Gastroesophageal sphincter (tissue), 4 donors: ENCODE measurements around the gene BTRC. TPM values are rescaled to one million over a fixed set of nuclear protein-coding genes. Genes with fewer than 3 reads are reported as not detected.

Source experiments
- ATAC-seq: fragments of 150-250 bp; one replicate; pipeline ENCODE4 v1.9.1; 2016; ENCODE audit warnings: mild to moderate bottlenecking, moderate library complexity
- H3K27ac ChIP-seq, 4 donors: fragments of 200-600 bp; sonication (generic) in 3 of 4; 1 replicate in 3 of 4; 2 replicates in 1 of 4; pipeline ENCODE4 v1.5.1; 2016 to 2019
- H3K27me3 ChIP-seq: fragments of 200-600 bp; sonication (generic); one replicate; pipeline ENCODE4 v1.5.1; 2019
- H3K36me3 ChIP-seq, 2 donors: fragments of 200-600 bp; sonication (generic); one replicate each; pipeline ENCODE4 v1.5.1; 2019; ENCODE audit warnings: control low read depth in 1 of 2
- H3K4me1 ChIP-seq, 3 donors: fragments of 200-600 bp; sonication (generic); 1 replicate in 2 of 3; 2 replicates in 1 of 3; pipeline ENCODE4 v1.5.1; 2016 to 2019; ENCODE audit warnings: control low read depth in 2 of 3
- H3K4me3 ChIP-seq, 2 donors: fragments of 200-600 bp; sonication (generic); one replicate each; pipeline ENCODE4 v1.5.1; 2019; ENCODE audit warnings: mild to moderate bottlenecking in 1 of 2, moderate library complexity in 1 of 2
- H3K9me3 ChIP-seq, 3 donors: fragments of 200-600 bp; sonication (generic); one replicate each; pipeline ENCODE4 v1.5.1; 2017 to 2019; ENCODE audit warnings: control low read depth in 2 of 3
- CTCF ChIP-seq, 4 experiments: fragments of 200-600 bp in 2 of 4; fragments of 450-650 bp in 2 of 4; sonication (generic) in 1 of 4; IDR thresholded peaks; one replicate each; pipeline ENCODE4 v1.5.1; 2017 to 2019; ENCODE audit warnings: antibody characterized with exemption in 4 of 4, mild to moderate bottlenecking in 2 of 4, moderate library complexity in 2 of 4
- EP300 ChIP-seq: sonication (generic); formaldehyde crosslinking; IDR thresholded peaks from one replicate; pipeline ENCODE4 v1.6.1; 2017; ENCODE audit warnings: antibody characterized with exemption, mild to moderate bottlenecking
- POLR2A ChIP-seq, 2 donors: fragments of 450-650 bp; IDR thresholded peaks; one replicate each; pipeline ENCODE4 v1.6.1; 2017; ENCODE audit warnings: antibody characterized with exemption in 2 of 2, mild to moderate bottlenecking in 2 of 2, moderate library complexity in 1 of 2
- POLR2AphosphoS5 ChIP-seq: sonication (generic); formaldehyde crosslinking; IDR thresholded peaks from one replicate; pipeline ENCODE4 v1.6.1; 2017; ENCODE audit warnings: antibody characterized with exemption
- WGBS, 2 donors: methylation state at CpG; one replicate each; pipeline ENCODE4 v1.1.5; 2018; ENCODE audit warnings: low coverage in 1 of 2; 5-methylcytosine and 5-hydroxymethylcytosine counted together
- total RNA-seq, 4 donors: library from RNA; depleted of rRNA; stranded (reverse); fragments of >200 nt; gene quantifications; one replicate each; pipeline ENCODE4 v1.1.0, GENCODE V29; 2016

The BTRC gene
- total RNA-seq, 4 donors from 2014 or later, result 9.0 to 15.6 (median 14.1) TPM

DNA sequence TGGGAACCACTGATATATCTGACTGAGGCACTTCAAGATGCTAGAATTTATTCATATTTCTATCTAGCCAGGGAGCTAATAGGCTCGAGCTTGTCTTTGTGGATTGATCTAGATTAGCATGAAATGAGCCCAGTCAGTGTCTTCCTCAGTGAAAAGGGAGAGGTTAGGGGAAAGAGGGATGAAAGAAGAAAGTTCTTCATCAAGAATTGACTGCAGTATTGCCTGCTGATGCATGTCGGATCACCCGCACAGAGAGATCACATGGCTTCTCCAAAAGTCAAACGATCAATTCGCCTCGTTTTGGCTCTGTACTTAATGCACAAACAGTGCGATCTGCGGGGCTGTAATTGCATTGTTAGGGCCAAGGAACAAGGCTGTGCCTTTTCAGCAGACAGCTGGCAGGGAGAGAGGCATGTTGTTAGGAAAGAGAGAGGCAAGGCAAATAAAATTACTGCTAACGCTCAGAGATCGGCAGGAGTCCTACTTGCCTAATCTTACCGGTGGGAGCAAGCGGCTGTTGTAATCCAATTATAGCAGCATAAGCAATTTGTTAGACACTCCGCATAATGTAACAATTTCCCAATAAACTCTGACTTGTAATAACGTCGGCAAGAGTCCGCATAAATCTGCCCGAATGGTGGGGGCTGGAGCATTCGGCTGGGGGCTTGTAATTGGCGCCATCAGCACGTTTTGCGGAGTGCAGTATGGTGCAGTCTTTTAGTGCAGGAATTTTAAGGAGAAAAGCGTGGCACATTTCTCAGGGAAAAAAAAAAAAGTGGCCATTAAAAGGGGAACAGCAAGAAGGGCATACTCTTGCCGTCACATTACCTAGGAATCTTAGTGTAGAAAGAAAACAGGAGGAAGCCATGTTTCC, 132.0 kb downstream of the BTRC start:
- peak; percentile 38 for TF ChIP-seq POLR2AphosphoS5
- no peak for TF ChIP-seq POLR2A (IDR thresholded peaks at IDR 0.05)
- no peak for TF ChIP-seq CTCF (IDR thresholded peaks at IDR 0.05)
- TF ChIP-seq EP300, result no peak

DNA sequence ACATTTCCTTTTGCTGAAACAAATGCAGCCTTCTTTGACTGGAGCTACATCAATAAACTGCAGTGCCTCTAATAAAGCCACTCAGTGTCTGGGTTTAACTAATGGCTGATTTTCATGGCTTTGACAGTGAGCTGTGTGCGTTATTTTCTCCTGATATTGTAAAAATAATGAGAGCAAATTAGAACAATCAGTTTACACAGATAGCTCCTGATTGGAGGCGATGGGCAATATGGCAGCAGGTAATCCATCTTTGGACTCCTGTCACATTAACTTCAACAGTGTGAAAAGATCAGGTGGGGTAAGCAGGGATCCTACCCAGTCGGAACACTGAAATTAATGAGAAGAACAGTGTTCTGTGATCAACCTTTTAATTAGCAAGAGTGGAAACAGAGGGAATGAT, 133.4 kb downstream of the BTRC start:
- 86 to 88% methylated on average over 2 to 3 of the region's 3 CpGs for WGBS, 2 donors
- TF ChIP-seq POLR2A (IDR thresholded peaks at IDR 0.05), result no peak
- no peak for TF ChIP-seq CTCF (IDR thresholded peaks at IDR 0.05)
- TF ChIP-seq POLR2AphosphoS5, result no peak

More for the DNA sequence above, 132.0 kb downstream of the BTRC start:
- ATAC-seq, result peak; percentile 87
- Histone ChIP-seq H3K27ac (no peak overlapping the region), H3K9me3 (no peaks in the 10 kb centered on the region), H3K4me1 (no peaks in the 10 kb centered on the region), H3K27me3 (no peaks in the 10 kb centered on the region), H3K4me3 (no peak overlapping the region), H3K36me3 (peaks cover 0 to 4% of the 10 kb centered on the region in 2 donors)
- WGBS, 2 donors, result 74 to 80% methylated on average over 21 to 22 of the region's 23 CpGs

DNA sequence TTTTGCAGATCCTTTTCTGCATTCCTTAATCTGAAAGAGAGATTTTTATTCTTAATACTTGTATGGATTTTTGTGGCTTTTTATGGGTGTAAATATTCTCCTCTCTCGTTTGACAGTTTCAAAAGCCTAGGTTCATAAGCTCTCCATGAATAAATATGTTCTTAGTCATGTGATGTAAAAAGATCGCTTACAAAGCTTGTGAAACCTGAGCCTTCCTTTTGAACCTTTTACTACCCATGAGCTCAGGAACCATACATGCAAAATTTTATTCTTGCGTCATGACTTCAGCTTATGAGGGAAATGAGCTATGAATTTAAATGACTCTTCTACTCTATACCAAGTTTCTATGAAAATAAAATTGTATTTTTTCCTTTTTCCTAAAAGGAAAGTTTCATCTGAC, 135.4 kb downstream of the BTRC start:
- H3K36me3 ChIP-seq, result no peaks in the 10 kb centered on the region
- WGBS, 2 donors, result 78% methylated on average over 3 of the region's 3 CpGs
- H3K27ac ChIP-seq, result no peak overlapping the region
- no peak for ATAC-seq
- H3K27me3 ChIP-seq, result no peaks in the 10 kb centered on the region
- no peaks in the 10 kb centered on the region for H3K9me3 ChIP-seq
- H3K4me1 ChIP-seq, result no peaks in the 10 kb centered on the region
- H3K4me3 ChIP-seq, result no peak overlapping the region
- TF ChIP-seq POLR2AphosphoS5 (no peak), EP300 (no peak), POLR2A (IDR thresholded peaks at IDR 0.05) (no peak), CTCF (IDR thresholded peaks at IDR 0.05) (no peak)

More for the DNA sequence above, 133.4 kb downstream of the BTRC start:
- H3K36me3 ChIP-seq, result no peaks in the 10 kb centered on the region
- H3K27ac ChIP-seq, result no peak overlapping the region
- H3K27me3 ChIP-seq, result no peaks in the 10 kb centered on the region
- no peaks in the 10 kb centered on the region for H3K9me3 ChIP-seq
- no peak overlapping the region for H3K4me3 ChIP-seq
- no peak for ATAC-seq
- H3K4me1 ChIP-seq, result no peaks in the 10 kb centered on the region

GRCh38 chr10:101490026-101490425, 136.1 kb downstream of the BTRC start:
- no peaks in the 10 kb centered on the region for H3K36me3 ChIP-seq
- no peaks in the 10 kb centered on the region for H3K27me3 ChIP-seq
- H3K27ac ChIP-seq, result no peak overlapping the region
- 93 to 100% methylated on average over 1 of the region's 1 CpG for WGBS, 2 donors
- ATAC-seq, result no peak
- H3K4me3 ChIP-seq, result no peak overlapping the region
- TF ChIP-seq CTCF (IDR thresholded peaks at IDR 0.05) (no peak), POLR2A (IDR thresholded peaks at IDR 0.05) (no peak), POLR2AphosphoS5 (no peak), EP300 (no peak)
- no peaks in the 10 kb centered on the region for H3K9me3 ChIP-seq
- H3K4me1 ChIP-seq, result no peaks in the 10 kb centered on the region

DNA sequence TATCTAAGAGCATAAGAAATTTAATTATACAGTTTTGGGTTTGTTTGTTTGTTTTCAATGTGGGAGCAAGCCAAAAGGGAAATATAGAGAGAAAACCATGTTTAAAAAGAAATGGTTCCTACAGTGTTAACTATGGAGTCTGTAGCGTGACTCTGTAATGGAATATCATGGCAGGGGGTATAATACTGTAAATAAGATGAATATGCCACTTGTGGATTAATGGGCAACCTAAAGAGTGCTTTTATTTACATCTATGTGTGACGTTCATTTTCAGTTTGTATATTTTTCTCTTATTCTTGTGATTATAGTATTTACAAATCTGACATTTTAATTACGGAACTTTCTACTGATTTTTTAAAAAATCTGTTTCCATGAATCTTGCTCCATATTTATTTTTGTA, 138.2 kb downstream of the BTRC start:
- Histone ChIP-seq H3K4me3 (no peak overlapping the region), H3K4me1 (no peaks in the 10 kb centered on the region), H3K27me3 (no peaks in the 10 kb centered on the region), H3K9me3 (no peaks in the 10 kb centered on the region), H3K27ac (no peak overlapping the region), H3K36me3 (no peaks in the 10 kb centered on the region)
- 85 to 87% methylated on average over 3 of the region's 3 CpGs for WGBS, 2 donors
- no peak for ATAC-seq
- TF ChIP-seq POLR2AphosphoS5, result no peak
- TF ChIP-seq EP300, result no peak
- no peak for TF ChIP-seq CTCF (IDR thresholded peaks at IDR 0.05)
- no peak for TF ChIP-seq POLR2A (IDR thresholded peaks at IDR 0.05)
